Lower lobe of right lung (tissue), 2 donors: ENCODE measurements around the gene ANAPC15. TPM values are rescaled to one million over a fixed set of nuclear protein-coding genes. Genes with fewer than 3 reads are reported as not detected.

ENCODE experiments used
- ATAC-seq, 2 donors: fragments of 200-7000 bp; cut with Tn5 transposase; one replicate each; pipeline ENCODE4 v1.9.1; 2020 to 2022; ENCODE audit warnings: mild to moderate bottlenecking in 2 of 2, moderate library complexity in 2 of 2
- DNase-seq: peaks from one replicate; pipeline ENCODE4 v3.0.0-alpha.2; 2020
- H3K27ac ChIP-seq: fragments of 200-600 bp; one replicate; pipeline ENCODE4 v1.8.0; 2022
- H3K27me3 ChIP-seq: fragments of 200-600 bp; one replicate; pipeline ENCODE4 v1.8.0; 2022; ENCODE audit warnings: low read depth
- H3K36me3 ChIP-seq: fragments of 200-600 bp; one replicate; pipeline ENCODE4 v1.8.0; 2022; ENCODE audit warnings: mild to moderate bottlenecking
- H3K4me1 ChIP-seq: fragments of 200-600 bp; one replicate; pipeline ENCODE4 v1.8.0; 2022
- H3K4me3 ChIP-seq: fragments of 200-600 bp; one replicate; pipeline ENCODE4 v1.8.0; 2022; ENCODE audit warnings: mild to moderate bottlenecking
- H3K9me3 ChIP-seq: fragments of 200-600 bp; one replicate; pipeline ENCODE4 v1.8.0; 2022
- intact Hi-C: fragments of 100-400 bp; cut with DNase I; formaldehyde crosslinking; loops from one replicate; pipeline ENCODE4 v1.11.0; 2022
- total RNA-seq: library from RNA; stranded (reverse); fragmentation: NEBNext Ultra II Directional; extraction: Animal tissue kit (Norgen Biotek cat#: 25700); gene quantifications from one replicate; pipeline ENCODE4 v1.2.1, GENCODE V29; 2021
- TF ChIP-seq, protein P1 (sequence below): fragments of 200-600 bp; IDR thresholded peaks from one replicate; pipeline ENCODE4 v1.8.0; 2022; ENCODE audit warnings: antibody characterized with exemption, mild to moderate bottlenecking
- donor health status: DM: no; HTN: yes; CAD: no; lungs with severe emphysema.

ANAPC15 gene
- total RNA-seq, 1 donor from 2014 or later: 22.7 TPM

DNA sequence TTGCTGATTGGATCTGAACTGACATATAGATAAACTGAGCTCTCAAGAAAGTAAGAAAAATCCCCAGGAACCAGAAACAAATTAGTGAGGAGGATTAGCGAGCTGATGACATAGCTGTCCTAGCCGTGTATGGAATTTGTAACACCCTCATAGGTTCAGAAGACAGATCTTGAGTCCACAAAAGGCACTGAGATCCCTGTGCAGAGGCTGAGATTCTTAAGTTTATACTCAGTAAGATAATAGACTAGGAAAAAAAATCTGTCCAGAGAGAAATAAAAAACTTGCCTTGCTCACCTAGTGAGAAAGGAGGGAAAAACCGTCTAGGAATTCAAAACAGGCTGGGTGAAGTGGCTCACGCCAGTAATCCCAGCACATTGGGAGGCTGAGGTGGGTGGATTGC lies 36.7 kb downstream of the ANAPC15 start:
- H3K36me3 ChIP-seq: peaks cover 6% of the 10 kb centered on the region
- peaks cover 40% of the 10 kb centered on the region for H3K4me1 ChIP-seq
- no peak for DNase-seq
- H3K4me3 ChIP-seq: no peak overlapping the region
- no peak for ATAC-seq
- no peaks in the 10 kb centered on the region for H3K9me3 ChIP-seq
- H3K27me3 ChIP-seq: no peaks in the 10 kb centered on the region
- TF ChIP-seq, protein P1, sequence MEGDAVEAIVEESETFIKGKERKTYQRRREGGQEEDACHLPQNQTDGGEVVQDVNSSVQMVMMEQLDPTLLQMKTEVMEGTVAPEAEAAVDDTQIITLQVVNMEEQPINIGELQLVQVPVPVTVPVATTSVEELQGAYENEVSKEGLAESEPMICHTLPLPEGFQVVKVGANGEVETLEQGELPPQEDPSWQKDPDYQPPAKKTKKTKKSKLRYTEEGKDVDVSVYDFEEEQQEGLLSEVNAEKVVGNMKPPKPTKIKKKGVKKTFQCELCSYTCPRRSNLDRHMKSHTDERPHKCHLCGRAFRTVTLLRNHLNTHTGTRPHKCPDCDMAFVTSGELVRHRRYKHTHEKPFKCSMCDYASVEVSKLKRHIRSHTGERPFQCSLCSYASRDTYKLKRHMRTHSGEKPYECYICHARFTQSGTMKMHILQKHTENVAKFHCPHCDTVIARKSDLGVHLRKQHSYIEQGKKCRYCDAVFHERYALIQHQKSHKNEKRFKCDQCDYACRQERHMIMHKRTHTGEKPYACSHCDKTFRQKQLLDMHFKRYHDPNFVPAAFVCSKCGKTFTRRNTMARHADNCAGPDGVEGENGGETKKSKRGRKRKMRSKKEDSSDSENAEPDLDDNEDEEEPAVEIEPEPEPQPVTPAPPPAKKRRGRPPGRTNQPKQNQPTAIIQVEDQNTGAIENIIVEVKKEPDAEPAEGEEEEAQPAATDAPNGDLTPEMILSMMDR: no peak
- H3K27ac ChIP-seq: no peak overlapping the region
- intact Hi-C loops: loop anchor here (5.0 kb wide), 1 partner anchor 33 kb away; no protein-coding TSS in a partner anchor

DNA sequence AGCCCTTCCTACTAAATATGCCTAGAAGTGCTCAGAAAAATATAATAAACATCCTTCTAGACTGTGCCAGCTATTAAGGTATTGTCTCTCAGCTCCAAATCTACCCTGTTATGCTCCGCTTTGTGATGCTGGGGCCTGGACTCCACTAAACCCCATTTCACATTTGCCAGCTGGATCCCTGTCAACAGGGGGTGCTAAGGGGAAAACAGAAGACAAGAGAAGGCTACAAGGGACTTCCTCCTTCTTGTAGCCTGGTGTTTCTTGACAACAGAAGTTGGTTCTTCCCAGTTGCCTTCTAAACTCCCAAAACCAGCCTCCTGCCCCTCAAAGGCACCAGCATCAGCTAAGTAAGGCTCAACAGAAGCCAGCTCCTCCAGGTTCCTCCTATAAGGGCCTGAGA lies 37.4 kb downstream of the ANAPC15 start:
- peaks cover 46% of the 10 kb centered on the region for H3K4me1 ChIP-seq
- H3K27me3 ChIP-seq: no peaks in the 10 kb centered on the region
- peak overlapping the region; percentile 46 for H3K27ac ChIP-seq
- ATAC-seq: peak in 1 of 2 donors; percentile 34
- peaks cover 6% of the 10 kb centered on the region for H3K36me3 ChIP-seq
- no peak overlapping the region for H3K4me3 ChIP-seq
- no peaks in the 10 kb centered on the region for H3K9me3 ChIP-seq
- intact Hi-C loops: loop anchor here (5.0 kb wide), 1 partner anchor 33 kb away; no protein-coding TSS in a partner anchor
- TF ChIP-seq, protein P1: no peak
- DNase-seq: no peak

DNA sequence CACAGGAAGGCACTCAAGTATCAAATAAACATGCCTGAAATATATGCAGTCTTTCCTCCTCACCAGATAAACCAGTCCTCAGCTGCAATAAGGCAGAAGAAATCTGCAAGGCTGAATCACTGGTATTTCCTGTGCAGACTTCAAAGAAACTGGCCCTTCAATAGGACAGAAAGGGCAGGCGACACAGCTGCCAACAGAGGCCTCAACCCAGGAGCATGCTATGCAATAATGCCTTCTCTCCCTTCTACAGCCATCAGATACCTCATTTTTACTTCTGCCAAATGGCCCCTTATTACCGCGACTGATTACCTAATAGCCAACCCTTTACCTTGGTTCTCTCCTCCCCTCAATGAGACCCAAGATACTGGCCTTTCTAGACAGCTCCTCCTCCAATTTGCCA lies 40.1 kb downstream of the ANAPC15 start:
- Histone ChIP-seq H3K27ac (peak overlapping the region; percentile 32), H3K27me3 (no peaks in the 10 kb centered on the region), H3K4me3 (no peak overlapping the region), H3K4me1 (peaks cover 60% of the 10 kb centered on the region), H3K9me3 (no peaks in the 10 kb centered on the region), H3K36me3 (peaks cover 13% of the 10 kb centered on the region)
- TF ChIP-seq, protein P1: no peak
- DNase-seq: no peak
- intact Hi-C loops: no loop called here
- peak; percentile 10 to 23 for ATAC-seq

DNA sequence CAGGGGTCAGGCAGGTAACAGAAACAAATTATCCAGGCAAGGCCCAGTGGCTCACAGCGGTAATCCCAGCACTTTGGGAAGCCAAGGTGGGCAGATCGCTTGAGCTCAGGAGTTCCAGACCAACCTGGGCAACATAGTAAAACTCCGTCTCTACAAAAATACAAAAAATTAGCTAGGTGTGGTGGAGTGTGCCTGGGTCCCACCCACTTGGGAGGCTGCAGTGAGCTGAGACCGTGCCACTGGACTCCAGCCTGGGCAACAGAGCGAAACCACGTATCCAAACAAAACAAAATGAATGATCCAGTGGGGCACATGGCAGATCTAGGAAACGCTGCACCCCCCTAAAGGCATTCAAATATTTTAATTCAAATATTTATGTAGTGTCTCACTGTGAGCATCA lies 42.0 kb downstream of the ANAPC15 start:
- Histone ChIP-seq H3K27me3 (no peaks in the 10 kb centered on the region), H3K4me3 (no peak overlapping the region), H3K4me1 (peaks cover 74% of the 10 kb centered on the region)

DNA sequence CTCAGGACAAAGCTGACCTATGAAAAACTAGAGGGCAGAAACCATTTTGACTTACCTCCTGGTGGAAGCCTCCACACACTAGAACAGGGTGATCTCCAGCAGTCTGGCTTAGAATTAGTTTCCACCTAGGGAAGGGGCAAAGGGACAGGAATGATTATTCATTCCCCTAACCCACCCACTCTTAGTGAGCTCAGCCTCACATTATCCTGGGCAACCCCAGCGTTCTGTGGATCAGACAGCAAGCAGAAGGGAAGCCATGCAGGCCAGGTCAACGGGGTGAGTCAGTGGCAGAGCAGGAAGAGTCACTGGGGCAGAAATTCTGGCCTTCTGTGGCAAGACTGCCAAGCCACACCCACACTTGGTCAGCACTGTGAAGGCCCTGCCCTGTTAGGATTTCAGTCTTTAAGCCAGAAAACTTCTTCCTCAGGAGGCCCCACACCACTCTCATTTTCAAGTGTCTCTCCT lies 42.7 kb downstream of the ANAPC15 start:
- peak; percentile 97 to 99 for ATAC-seq
- no peaks in the 10 kb centered on the region for H3K9me3 ChIP-seq
- TF ChIP-seq, protein P1: no peak
- H3K27ac ChIP-seq: peak overlapping the region; percentile 82
- peaks cover 71% of the 10 kb centered on the region for H3K4me1 ChIP-seq
- H3K36me3 ChIP-seq: peaks cover 7% of the 10 kb centered on the region
- H3K4me3 ChIP-seq: peak overlapping the region; percentile 22
- intact Hi-C loops: no loop called here
- peak; percentile 89 for DNase-seq
- no peaks in the 10 kb centered on the region for H3K27me3 ChIP-seq

More for the DNA sequence above, 42.0 kb downstream of the ANAPC15 start:
- TF ChIP-seq, protein P1: no peak
- H3K36me3 ChIP-seq: peaks cover 7% of the 10 kb centered on the region
- peak overlapping the region; percentile 82 for H3K27ac ChIP-seq
- ATAC-seq (no peak), DNase-seq (no peak)
- intact Hi-C loops: no loop called here
- no peaks in the 10 kb centered on the region for H3K9me3 ChIP-seq
